Measurements from ENCODE around the gene OR1C1.
"Not testable (repeated sequence)": the region's sequence is repeated elsewhere in the genome, so short reads cannot be mapped to it uniquely, and the experiment has no call there.

Gene OR1C1, protein sequence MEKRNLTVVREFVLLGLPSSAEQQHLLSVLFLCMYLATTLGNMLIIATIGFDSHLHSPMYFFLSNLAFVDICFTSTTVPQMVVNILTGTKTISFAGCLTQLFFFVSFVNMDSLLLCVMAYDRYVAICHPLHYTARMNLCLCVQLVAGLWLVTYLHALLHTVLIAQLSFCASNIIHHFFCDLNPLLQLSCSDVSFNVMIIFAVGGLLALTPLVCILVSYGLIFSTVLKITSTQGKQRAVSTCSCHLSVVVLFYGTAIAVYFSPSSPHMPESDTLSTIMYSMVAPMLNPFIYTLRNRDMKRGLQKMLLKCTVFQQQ

GRCh38 chr1:247760456-247760855, at the start of gene OR1C1:
Gene OR1C1, minus strand, starts transcription at chr1:247760556. Its CDS starts 2,150 bp downstream, at chr1:247758406.
- no peak for DNase-seq

GRCh38 chr1:247797518-247797917, 37.2 kb upstream of the OR1C1 start:
- no peak for DNase-seq

- no peak for DNase-seq
These were observed 9.2 kb upstream of the OR1C1 start for GRCh38 chr1:247769603-247770002.

GRCh38 chr1:247754311-247754710, 6.0 kb downstream of the OR1C1 start:
- DNase-seq = not testable (repeated sequence)

DNA sequence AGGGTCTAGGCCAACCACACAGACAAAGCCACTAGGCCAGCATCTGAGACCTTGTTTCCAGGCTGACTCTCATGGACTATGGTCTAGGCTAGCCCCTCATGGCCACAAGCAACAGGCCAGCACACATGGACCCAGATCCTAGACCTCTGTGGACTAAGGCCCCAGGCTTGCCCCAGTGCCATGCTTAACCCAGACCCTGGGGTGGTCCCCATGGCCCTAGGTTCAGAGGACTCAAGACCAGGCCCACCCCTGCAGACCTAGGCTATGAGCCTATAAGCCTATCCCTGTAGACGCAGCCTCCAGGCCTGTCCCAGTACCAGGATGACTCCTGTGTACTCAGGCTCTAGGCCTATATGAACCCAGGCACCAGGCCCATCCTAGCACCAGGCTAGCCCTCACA, 10.5 kb downstream of the OR1C1 start:
- DNase-seq = no peak

DNA sequence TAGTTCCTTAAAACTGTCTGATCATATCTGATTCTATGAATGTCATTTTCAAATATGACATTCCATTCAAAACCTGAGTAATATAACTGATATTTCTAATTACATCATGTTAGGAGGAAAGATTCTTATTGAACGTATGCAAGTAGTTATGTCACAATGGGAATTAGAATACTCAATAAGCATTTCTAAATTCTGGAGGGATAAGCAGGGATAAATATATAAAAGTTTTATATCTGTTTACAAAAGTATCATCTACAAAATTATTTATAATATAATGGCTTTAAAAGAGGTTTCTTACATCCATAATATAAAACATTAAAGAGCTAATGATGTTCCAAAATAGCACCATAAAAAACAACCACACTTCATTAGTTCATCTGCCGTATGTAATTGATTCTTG, 12.3 kb downstream of the OR1C1 start, which contains the start of gene OR14A2:
OR14A2 (minus strand) TSS at position 101 of the 400 bp plus-strand sequence.
- no peak for DNase-seq

DNA sequence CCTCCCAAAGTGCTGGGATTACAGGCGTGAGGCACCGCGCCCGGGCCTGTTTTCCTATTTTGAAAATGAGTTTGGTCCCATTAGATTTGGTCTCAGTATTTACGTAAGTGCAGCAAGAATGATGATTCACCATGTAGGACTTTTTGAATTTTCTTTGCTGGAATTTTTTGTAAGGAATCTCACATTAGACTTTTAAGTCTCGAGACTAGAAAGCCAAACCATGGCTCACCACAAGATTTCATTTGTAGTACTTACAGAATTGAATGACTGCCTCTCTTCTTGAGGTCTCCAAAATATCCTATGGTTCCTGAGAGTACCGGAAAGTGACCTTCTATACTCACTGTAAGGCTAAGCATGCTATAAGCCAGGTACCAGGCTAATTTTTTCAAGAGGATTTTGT, 12.7 kb downstream of the OR1C1 start:
- no peak for DNase-seq

- DNase-seq = no peak
These were observed 13.9 kb downstream of the OR1C1 start for GRCh38 chr1:247746391-247746935.

- DNase-seq = not testable (repeated sequence)
These were observed 18.1 kb downstream of the OR1C1 start for GRCh38 chr1:247742215-247742760.

- DNase-seq = no peak
These were observed 18.6 kb downstream of the OR1C1 start for GRCh38 chr1:247741756-247742155.

DNA sequence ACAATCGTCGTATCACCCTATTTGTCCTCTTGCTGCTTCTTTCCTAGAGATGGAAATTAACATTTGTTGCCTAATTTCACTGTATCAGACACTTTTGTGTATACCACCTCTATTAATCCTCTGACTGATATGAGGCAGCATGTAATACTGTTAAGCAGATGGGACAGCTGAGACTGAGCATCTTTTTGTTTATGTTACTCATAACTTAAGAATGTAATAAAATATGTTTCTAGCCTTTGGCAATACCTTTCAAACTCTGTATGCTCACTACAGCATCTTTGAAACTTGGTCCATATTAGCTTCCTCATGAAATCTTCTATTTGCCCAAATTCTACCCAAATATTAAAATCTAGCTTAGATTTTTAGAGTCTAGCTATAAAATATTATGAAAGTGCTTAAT, 19.6 kb downstream of the OR1C1 start:
- DNase-seq = no peak

GRCh38 chr1:247738315-247738714, 22.0 kb downstream of the OR1C1 start, which contains the start of gene OR14K1:
Gene OR14K1, plus strand, starts transcription at chr1:247738615. Its CDS starts 0 bp downstream, at chr1:247738615.
- no peak for DNase-seq

- DNase-seq = no peak
These were observed 39.1 kb downstream of the OR1C1 start for GRCh38 chr1:247721222-247721621.

- DNase-seq = no peak
These were observed 43.8 kb downstream of the OR1C1 start, which contains the start of gene OR6F1 for GRCh38 chr1:247716546-247716945. Gene OR6F1, minus strand, starts transcription at chr1:247716646. Its CDS starts 3,891 bp downstream, at chr1:247712755.

DNA sequence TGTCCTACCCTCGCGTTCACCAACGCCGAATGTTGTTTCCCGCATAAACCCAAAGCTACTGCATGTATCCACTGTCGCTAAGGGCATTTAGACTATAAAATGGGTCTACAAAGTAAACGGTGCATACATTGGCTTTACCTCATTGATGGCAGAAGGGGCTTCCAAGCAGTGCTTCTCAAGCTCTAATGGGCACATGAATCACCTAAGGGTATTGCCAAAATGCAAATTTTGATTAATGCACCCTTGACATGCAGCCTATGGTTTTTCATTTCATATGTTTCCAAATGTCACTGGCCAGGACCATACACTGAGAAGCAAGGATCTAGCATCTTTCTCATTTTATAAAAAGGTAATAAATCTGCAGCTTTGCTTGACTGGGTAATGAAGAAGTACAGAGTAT, 46.6 kb downstream of the OR1C1 start:
- DNase-seq = no peak

- DNase-seq = not testable (repeated sequence)
These were observed 49.7 kb downstream of the OR1C1 start for GRCh38 chr1:247710681-247711080.

Measured in NCI-H1694 treated with DMSO at 0.1 percent for 48 hours (cell line).